GM12892 (cell line): Measurements from ENCODE around the gene NDUFV3.

ENCODE experiments used
- POLR2A ChIP-seq: IDR thresholded peaks from 2 replicates; pipeline ENCODE4 v1.6.1; 2011; ENCODE audit warnings: low read depth, low read length, control low read depth
- POLR2AphosphoS5 ChIP-seq: IDR thresholded peaks from 2 replicates; pipeline ENCODE4 v1.6.1; 2011; ENCODE audit warnings: low read depth, low read length, control low read depth

DNA sequence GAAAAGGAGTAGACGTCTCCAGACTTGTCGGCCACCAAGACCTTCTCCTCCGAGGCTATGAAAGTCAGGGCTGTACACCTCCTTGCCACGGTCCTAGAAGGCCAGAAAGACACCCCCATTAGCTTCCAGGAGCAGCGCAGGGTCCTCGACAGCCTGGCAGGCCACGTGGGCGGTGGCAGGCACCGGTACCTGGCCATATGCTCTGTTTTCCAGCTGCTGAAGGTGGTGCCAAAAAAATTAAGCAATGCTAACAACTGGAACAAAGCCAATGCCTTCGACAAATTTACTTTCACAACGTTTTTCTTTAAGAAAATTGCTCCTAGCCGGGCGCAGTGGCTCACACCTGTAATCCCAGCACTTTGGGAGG lies 29.6 kb upstream of the NDUFV3 start:
- no peak for TF ChIP-seq POLR2AphosphoS5
- TF ChIP-seq POLR2A = no peak
